HG03575 (cell line): ENCODE data around the gene KATNB1.
"Not testable (repeated sequence)": the region's sequence is repeated elsewhere in the genome, so short reads cannot be mapped to it uniquely, and the experiment has no call there.

Experiments used
- ATAC-seq: cut with Tn5 transposase; IDR thresholded peaks from one replicate; pipeline ENCODE4 v1.9.1; 2021; ENCODE audit not compliant: unreplicated experiment, insufficient number of reproducible peaks, low FRiP score; ENCODE audit errors: extremely low read depth

KATNB1 gene

DNA sequence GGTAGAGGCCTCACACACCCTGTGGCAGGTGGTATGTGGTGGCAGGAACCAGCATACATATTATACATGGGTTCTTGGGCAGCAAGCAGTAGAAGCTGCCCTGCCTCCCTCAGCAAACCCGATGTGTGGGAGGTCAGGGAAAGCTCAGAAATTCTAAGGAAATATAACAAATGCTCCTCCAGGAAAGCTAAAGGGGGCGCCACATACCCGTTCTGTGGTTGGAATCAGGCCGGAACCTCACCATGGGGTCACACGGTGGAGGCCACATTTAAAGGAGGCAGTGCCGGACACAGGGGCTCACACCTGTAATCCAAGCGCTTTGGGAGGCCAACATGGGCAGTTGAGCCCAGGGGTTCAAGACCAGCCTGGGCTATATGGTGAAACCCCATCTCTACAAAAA is 12.4 kb upstream of the KATNB1 start:
- ATAC-seq: no peak

DNA sequence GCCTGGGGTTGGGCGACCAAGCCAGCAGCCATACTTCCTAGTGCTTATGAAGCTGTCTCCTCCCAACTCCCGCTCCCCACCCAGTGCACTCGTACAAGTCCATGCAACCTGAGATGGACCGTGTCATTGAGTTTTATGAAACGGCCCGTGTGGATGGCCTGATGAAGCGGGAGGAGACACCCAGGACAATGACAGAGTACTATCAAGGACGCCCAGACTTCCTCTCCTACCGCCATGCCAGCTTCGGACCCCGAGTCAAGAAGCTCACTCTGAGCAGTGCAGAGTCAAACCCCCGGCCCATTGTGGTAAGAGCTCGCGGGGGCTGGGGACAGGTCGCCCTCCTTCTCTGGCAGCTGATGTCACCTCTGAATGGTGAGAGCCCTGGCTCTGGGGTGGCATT is 11.0 kb upstream of the KATNB1 start:
- no peak for ATAC-seq

DNA sequence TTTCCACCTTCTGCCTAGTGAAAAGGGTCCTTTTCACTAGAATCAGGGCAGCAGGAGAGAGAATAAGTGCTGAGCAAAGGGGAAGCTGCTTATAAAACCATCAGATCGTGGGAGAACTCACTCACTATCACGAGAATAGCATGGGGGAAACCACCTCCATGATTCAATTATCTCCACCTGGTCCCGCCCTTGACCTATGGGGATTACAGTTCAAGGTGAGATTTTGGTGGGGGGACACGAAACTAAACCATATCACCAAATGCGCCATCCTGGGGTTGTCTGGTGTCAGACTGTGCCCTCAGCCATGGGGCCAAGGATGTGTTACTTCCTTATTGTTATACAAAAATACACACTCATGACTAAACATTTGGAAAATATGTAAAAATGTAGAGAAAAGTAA is 10.4 kb upstream of the KATNB1 start:
- no peak for ATAC-seq

DNA sequence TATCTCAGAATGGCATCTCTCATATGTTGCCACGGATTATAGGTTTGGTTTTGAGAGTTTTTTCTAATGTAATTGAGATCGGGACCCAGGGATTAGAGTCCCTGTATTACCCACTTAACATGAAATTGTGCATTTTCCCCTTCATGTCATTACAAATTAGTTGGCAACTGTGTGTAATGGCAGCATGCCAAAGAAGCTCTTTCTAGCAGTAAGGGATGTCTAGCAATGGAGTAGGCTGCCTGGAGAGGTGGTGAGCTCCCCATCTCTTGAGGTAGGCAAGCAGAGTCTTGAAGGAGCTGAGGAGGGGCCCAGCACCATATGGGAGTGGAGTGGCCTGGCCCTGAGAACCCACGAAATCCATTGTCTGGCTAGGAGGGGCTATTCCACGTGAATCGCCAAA is 10.0 kb upstream of the KATNB1 start:
- no peak for ATAC-seq

DNA sequence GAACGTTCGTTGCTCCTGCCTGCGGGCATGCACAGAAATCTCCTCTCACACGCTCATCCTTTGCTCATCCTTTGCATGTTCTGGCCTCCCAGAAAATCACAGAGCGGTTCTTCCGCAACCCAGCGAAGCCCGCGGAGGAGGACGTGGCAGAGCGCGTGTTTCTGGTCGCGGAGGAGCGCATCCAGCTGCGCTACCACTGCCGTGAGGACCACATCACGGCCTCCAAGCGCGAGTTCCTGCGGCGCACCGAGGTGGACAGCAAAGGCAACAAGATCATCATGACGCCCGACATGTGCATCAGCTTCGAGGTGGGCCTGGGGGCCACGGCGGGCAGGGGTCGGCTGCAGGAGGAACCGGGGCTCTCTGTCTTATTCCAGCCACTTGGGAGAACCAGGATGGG is 9.6 kb upstream of the KATNB1 start:
- no peak for ATAC-seq

DNA sequence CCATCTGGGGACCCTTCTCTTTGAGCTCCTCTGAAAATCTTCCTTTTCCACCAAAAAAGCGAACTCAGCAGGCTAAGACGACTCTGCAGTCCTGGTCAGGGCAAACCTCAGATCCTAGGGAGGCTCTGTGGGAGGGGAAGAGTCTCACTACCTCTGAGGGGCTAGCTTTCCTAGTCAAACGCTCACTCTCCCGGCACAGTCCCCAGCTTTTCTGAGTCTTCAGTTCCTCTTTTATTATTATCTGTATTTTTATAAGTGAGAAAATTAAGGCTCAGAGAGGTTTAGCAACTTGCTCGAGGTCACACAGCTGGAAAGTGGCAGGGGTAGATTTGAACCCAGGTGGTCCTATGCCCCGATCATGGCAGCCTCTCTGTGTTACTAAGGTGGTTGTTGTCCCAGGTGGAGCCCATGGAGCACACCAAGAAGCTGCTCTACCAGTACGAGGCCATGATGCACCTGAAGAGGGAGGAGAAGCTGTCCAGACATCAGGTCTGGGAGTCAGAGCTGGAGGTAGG is 9.1 kb upstream of the KATNB1 start:
- no peak for ATAC-seq

DNA sequence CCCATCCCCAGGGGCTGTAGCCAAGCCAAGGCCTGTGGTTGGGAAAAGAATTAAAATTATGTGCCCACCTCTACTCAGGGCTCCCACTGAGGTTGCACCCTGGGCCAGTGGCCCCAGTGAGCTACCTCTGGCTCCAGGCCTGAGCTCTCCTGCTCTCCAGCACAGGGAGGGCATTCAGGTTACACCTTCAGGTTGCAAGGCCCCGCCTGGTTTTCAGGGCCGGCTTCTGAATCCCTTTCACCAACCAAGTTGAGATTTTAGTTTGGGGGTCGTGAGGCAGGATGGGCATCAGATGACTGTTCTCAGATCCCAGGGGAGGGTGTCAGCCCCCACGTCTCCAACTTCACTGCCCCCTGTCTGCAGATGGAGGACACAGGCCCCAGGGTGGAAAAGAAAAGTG is 8.0 kb upstream of the KATNB1 start:
- no peak for ATAC-seq

DNA sequence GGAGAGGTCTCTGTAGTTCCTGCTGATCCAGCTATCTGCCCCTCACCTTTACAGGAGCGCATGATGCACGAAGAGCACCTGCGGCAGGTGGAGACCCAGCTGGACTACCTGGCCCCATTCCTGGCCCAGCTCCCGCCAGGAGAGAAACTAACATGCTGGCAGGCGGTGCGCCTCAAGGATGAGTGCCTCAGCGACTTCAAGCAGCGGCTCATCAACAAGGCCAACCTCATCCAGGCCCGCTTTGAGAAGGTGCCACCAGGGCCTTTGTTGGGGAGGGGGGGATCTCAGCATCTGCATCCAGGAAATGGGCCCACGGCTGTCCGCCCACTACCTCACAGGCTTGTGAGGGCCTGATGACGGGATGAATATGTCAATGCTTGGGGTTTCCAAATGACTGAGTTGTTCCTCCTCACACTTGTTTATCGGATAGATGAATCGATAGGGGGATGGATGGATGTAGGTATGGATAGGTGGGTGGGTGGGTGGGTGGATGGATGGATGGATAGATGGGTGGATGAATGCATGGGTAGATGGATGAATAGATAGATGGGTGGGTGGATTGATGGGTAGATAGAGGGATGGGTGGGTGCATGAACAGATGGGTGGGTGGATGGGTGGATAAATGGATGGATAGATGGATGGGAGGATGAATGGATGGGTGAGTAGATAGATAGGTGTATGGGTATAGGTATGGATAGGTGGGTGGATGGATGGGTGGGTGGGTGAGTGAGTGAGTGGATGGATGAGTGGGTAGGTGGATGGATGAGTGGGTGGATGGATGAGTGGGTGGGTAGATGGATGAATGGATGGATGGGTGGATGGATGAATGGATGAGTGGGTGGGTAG is 7.0 kb upstream of the KATNB1 start:
- no peak for ATAC-seq

DNA sequence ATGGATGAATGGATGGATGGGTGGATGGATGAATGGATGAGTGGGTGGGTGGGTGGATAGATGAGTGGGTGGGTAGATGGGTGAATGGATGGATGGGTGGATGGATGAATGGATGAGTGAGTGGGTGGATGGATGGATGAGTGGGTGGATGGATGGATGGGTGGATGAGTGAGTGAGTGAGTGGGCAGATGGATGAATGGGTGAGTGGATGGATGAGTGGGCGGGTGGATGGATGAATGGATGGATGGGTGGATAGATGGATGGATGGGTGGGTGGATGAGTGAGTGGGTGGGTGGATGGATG is 6.4 kb upstream of the KATNB1 start:
- no peak for ATAC-seq

DNA sequence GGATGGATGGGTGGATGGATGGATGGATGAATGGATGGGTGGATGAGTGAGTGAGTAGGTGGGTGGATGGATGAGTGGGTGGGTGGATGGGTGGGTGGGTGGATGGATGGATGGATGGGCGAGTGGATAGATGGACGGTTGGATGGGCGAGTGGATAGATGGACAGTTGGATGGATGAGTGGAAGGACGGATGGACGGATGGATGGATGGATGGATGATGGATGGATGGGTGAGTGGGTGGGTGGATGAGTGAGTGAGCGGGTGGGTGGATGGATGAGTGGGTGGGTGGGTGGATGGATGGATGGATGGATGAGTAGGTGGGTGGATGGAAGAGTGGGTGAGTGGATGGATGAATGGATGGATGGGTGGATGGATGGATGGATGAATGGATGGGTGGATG is 5.7 kb upstream of the KATNB1 start:
- ATAC-seq: not testable (repeated sequence)

DNA sequence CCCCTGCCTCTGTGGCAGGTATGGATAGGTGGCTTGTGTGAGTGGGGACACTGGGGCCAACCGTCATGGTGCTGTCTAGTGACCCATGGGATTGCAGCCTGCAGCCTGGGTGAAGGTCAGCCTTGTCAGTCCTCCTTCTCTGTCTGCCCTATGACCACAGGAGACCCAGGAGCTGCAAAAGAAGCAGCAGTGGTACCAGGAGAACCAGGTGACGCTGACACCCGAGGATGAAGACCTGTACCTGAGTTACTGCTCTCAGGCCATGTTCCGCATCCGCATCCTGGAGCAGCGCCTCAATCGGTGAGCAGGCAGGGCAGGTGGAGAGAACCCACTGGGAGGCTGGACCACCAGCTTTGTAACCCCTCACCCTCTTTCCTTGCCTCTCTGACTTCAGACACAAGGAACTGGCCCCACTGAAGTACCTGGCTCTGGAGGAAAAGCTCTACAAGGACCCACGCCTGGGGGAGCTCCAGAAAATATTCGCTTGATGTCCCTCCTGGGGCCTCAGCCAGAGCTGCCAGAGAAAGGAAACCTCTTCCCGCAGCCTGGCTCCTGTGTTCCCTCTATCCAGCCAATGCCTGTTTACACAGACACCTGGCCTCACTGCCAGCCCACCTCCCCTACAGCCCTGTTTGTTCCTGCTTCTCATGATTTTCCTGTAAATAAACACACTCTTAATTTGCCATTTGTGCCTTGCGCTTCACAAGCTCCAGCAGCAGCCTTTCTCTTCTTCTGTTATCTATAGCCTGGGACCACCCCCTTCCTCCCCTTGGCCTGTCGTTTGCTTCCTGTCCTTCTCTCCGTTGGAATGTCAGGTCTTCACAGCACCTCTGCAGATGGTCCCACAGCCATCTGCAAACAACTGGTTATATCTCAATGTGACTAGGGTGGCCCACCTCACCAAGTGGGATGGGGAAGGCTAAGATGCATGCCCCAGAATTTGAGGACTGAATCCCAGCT is 4.5 kb upstream of the KATNB1 start:
- no peak for ATAC-seq

DNA sequence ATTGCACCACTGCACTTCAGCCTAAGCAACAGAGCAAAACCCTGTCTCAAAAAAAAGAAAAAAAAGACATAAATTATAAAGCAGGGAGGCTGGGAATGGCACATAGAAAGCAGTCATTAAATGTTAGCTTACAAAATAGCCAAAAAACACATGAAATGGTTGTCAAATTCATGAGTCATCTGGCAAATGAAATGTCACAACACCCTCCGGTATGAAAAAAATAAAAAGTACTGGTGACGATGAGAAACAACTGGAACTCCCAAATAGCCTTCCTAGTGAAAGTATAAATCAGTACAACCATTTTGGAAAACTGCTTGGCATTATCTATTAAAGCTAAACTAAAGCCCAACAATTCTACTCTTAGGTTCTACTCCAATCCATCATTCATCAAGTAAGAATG is 3.5 kb upstream of the KATNB1 start:
- no peak for ATAC-seq

DNA sequence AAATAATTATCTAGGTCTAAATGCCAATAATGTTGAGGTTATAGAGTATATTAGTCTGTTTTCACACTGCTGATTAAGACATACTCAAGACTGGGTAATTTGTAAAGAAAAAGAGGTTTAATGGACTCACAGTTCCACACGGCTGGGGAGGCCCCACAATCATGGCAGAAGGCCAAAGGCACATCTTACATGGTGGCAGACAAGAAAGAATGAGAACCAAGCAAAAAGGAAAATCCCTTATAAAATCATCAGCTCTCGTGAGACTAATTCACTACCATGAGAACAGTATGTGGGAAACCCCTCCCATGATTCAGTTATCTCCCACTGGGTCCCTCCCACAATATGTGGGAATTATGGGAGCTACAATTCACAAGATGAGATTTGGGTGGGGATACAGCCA is 2.9 kb upstream of the KATNB1 start:
- no peak for ATAC-seq

DNA sequence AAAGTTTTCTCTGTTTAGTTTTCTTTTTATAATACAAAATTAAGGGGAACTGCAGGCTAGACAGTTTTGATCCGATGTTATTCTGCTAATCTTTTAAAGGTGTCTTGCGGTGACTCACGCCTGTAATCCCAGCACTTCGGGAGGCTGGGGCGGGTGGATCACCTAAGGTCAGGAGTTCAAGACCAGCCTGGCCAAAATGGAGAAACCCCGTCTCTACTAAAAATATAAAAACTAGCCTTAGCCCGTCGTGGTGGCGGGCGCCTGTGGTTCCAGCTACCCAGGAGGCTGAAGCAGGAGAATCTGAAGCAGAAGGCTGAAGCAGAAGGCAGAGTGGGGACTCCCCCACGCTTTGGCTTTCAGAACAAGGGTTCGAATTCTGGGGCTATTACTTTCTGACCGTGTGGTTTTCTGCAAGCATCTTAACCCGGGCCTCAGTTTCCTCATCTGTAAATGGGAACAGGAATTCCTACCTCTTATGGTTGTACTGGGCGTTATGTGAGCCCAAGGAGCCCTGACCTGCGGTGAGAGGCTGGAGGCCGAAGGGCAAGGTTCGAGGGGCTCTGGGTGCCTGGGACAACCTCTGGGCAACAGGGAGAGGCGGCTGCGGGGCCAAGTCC is 1.2 kb upstream of the KATNB1 start:
- no peak for ATAC-seq

DNA sequence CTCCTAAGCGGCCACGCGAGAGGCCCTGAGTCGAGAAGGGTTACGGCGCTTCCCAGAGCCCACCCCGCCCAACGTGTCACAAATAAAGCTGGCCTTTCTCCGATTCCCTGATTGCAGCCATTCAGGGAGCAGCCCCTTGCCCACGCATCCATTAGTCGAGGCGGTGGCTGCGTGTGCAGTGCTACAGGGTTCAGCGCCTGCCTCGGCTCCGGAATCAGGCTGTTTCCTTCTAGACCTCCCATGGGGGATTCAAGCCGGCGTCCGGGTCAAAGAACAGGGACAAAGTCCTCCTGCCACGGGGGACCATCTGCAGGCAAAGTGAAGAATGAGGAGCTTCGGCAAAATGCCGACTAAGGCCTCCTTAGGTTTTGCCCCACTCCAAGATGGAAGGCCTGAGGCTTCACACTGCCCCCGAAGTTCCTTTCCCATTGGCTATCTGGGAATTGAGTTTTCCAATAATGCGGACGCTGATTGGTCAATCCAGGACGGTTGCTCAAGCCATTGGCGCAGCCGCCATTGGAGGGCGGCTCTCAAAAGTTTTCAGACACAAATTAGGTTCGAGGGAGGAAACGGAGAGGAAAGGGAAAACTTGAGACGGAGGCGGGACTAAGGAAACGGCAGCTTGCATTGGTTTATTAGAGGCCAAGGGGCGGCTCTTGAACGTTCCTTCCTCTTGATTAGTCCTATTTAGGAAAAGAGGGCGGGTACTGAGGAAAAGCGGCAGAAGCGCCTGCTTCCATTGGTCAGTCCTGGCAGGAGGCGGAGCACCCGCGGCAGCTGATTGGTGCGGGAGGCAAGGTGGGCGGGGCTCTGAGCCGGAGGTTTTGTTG is 430 bp upstream of the KATNB1 start:
- peak; percentile 79 for ATAC-seq

DNA sequence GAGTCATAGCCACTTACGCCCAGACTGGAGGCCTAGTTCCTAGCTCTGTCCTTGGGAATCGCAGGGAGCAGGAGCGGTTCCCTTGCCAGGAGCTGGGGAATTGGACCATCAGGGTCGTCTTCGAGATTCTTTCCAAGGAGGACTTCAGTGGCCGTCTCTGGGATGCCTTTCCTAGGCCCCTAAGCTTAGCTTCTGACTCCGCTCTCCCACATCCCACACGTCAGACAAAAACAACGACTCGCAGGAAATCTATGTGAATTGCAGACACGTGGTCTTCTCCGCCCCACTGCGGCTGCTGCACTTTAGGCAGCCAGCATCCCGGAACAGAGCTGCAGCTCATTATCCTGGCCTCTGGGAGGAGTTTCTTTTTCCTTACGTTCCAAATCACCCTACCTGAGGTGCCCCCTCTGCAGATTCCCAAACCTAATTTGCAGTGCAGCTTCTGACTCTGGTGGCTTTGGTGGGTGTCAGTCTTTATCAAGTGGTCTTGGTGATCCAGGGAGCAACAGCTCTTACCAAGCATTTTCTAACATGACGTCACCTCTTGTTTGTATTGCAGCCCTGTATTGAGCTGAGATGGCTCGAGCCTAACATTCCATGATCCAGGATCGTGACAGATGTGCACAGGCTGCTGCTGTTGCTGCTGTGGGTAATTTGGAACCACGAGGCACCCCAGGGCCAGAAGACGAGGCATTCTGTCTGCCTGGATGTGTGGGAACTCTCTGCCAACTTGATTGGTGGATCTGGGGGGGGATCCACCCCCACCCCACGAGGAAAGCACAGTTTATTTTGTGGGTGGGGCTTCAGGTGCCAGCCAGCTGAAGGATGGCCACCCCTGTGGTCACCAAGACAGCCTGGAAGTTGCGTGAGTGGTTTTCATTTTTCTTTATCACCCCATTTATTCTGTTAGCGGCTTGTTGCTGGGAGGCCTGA is 1.1 kb downstream of the KATNB1 start:
- ATAC-seq: no peak

DNA sequence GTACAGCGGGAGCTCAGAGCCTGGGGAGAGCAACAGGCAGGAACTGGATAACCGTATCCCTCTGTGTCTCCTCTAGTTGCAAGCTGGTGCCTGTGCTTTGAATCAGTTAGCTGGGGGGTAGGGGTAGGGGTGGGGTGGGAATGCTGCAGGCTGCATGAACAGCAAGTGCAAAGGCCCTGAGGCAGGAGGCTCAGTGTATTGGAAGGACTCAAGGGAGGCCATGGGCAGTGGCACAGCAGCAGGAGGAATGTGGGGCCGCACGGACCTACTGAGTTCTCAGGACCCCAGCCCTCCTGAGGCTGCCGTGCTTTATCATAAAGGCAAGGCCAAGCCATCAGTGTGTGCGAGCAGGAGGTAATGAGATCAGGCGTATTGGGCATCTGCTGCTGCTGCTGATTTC is 3.3 kb downstream of the KATNB1 start:
- no peak for ATAC-seq
